Ascending aorta (tissue), 2 donors: ENCODE measurements around the gene ILF2. TPM values are rescaled to one million over a fixed set of nuclear protein-coding genes. Genes with fewer than 3 reads are reported as not detected.
"Not testable (repeated sequence)": the region's sequence is repeated elsewhere in the genome, so short reads cannot be mapped to it uniquely, and the experiment has no call there.

ENCODE experiments used
- DNase-seq, 2 donors: peaks; one replicate each; pipeline ENCODE4 v3.0.0-alpha.2; 2019; ENCODE audit warnings: low spot score in 2 of 2
- H3K27ac ChIP-seq, 2 donors: fragments of 200-600 bp; sonication (generic); one replicate each; pipeline ENCODE4 v1.5.1; 2016 to 2017; ENCODE audit warnings: mild to moderate bottlenecking in 1 of 2
- H3K27me3 ChIP-seq: fragments of 200-600 bp; sonication (generic); one replicate; pipeline ENCODE4 v1.5.1; 2017
- H3K36me3 ChIP-seq, 2 donors: fragments of 200-600 bp; sonication (generic); one replicate each; pipeline ENCODE4 v1.5.1; 2016
- H3K4me1 ChIP-seq, 2 donors: fragments of 200-600 bp; sonication (generic); one replicate each; pipeline ENCODE4 v1.5.1; 2016 to 2017; ENCODE audit warnings: mild to moderate bottlenecking in 1 of 2
- H3K4me3 ChIP-seq, 2 donors: fragments of 200-600 bp; sonication (generic); one replicate each; pipeline ENCODE4 v1.5.1; 2016 to 2017; ENCODE audit warnings: mild to moderate bottlenecking in 1 of 2
- H3K9me3 ChIP-seq, 2 donors: fragments of 200-600 bp; sonication (generic); one replicate each; pipeline ENCODE4 v1.5.1; 2016
- intact Hi-C: fragments of 100-400 bp; cut with DNase I; formaldehyde crosslinking; loops from one replicate; pipeline ENCODE4 v1.15.1; 2023
- total RNA-seq: library from RNA; depleted of rRNA; stranded (reverse); fragments of >200 nt; gene quantifications from one replicate; pipeline ENCODE4 v1.1.0, GENCODE V29; 2016
- TF ChIP-seq, protein P1 (sequence below), 3 experiments: fragments of 200-600 bp in 2 of 3; fragments of 450-650 bp in 1 of 3; sonication (generic) in 2 of 3; IDR thresholded peaks; one replicate each; pipeline ENCODE4 v1.5.1; 2016 to 2019; ENCODE audit warnings: antibody characterized with exemption in 3 of 3, mild to moderate bottlenecking in 1 of 3, moderate library complexity in 1 of 3

Gene ILF2
- total RNA-seq, 1 donor from 2014 or later, result 37.5 TPM

DNA sequence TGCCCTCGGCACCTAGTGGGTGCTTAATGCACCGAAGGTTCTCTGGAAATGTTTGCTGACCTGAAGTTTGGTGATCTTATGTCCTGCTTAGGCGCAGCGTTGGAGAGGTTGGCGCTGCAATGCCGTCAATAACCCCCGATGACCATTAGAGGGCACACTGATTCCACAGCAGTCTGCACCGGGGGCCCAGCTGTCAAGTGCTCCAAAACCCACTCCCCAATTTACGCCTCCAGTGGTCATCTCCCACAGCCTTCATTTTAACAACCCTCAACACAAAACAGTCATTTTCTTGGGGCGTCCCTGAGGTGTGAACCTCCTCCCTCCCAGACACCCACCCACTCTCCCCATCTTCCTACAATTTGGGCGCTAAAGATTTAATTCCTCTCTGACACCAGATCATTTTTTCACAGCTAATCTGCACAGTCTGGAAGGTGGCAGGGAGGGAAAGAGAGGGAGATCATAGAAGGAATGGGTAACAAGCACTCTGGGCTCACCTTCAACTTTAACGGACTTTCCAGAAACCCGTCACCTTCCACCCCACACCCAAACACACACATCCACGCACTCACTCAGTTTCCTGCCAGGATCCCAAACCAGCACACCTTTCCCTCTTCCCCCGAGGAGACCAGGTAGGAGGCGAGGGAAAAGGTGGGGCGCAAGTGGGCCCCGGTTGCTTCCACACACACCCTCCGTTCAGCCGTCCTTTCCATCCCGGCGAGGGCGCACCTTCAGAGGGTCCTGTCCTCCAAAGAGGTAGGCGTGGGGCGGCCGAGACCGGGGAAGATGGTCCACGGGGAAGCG lies 7.1 kb upstream of the ILF2 start:
- H3K9me3 ChIP-seq, result no peaks in the 10 kb centered on the region
- intact Hi-C loops, result loop anchor here (1.0 to 5.0 kb wide), 3 partner anchors 71 to 309 kb away; partner anchors contain the start of gene RAB13
- peaks cover 0 to 7% of the 10 kb centered on the region in 2 donors for H3K4me1 ChIP-seq
- TF ChIP-seq, protein P1, sequence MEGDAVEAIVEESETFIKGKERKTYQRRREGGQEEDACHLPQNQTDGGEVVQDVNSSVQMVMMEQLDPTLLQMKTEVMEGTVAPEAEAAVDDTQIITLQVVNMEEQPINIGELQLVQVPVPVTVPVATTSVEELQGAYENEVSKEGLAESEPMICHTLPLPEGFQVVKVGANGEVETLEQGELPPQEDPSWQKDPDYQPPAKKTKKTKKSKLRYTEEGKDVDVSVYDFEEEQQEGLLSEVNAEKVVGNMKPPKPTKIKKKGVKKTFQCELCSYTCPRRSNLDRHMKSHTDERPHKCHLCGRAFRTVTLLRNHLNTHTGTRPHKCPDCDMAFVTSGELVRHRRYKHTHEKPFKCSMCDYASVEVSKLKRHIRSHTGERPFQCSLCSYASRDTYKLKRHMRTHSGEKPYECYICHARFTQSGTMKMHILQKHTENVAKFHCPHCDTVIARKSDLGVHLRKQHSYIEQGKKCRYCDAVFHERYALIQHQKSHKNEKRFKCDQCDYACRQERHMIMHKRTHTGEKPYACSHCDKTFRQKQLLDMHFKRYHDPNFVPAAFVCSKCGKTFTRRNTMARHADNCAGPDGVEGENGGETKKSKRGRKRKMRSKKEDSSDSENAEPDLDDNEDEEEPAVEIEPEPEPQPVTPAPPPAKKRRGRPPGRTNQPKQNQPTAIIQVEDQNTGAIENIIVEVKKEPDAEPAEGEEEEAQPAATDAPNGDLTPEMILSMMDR (IDR thresholded peaks at IDR 0.05), result peak; percentile 90 to 94 (median 91)
- DNase-seq, result peak in 1 of 2 donors; percentile 83
- H3K4me3 ChIP-seq, result peak overlapping the region; percentile 81 to 92
- H3K27me3 ChIP-seq, result no peaks in the 10 kb centered on the region
- peak overlapping the region; percentile 88 to 96 for H3K27ac ChIP-seq
- peaks cover 15 to 16% of the 10 kb centered on the region in 2 donors for H3K36me3 ChIP-seq

DNA sequence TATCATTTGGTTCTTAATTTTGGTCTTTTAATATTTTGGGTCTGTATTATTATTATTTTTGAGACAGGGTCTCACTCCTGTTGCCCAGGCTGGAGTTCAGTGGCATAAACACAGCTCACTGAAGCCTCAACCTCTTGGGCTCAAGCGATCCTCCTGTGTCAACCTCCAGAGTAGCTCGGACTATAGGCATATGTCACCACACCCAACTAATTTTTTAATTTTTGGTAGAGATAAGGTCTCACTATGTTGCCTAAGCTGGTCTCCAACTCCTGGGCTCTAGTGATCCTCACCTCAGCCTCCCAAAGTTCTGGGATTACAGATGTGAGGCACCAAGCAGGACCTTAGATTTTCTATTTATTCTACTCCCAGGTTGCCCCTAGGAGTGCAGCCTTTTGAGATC lies 2.7 kb upstream of the ILF2 start:
- no peak for DNase-seq
- TF ChIP-seq, protein P1 (IDR thresholded peaks at IDR 0.05), result no peak
- no peaks in the 10 kb centered on the region for H3K9me3 ChIP-seq
- H3K27me3 ChIP-seq, result no peaks in the 10 kb centered on the region
- H3K36me3 ChIP-seq, result peaks cover 4 to 5% of the 10 kb centered on the region in 2 donors
- no peak overlapping the region for H3K27ac ChIP-seq
- no peak overlapping the region for H3K4me3 ChIP-seq
- H3K4me1 ChIP-seq, result peaks cover 0 to 11% of the 10 kb centered on the region in 2 donors
- intact Hi-C loops, result loop anchor here (5.0 kb wide), 1 partner anchor 289 kb away; the partner anchor contains the start of gene SLC39A1

DNA sequence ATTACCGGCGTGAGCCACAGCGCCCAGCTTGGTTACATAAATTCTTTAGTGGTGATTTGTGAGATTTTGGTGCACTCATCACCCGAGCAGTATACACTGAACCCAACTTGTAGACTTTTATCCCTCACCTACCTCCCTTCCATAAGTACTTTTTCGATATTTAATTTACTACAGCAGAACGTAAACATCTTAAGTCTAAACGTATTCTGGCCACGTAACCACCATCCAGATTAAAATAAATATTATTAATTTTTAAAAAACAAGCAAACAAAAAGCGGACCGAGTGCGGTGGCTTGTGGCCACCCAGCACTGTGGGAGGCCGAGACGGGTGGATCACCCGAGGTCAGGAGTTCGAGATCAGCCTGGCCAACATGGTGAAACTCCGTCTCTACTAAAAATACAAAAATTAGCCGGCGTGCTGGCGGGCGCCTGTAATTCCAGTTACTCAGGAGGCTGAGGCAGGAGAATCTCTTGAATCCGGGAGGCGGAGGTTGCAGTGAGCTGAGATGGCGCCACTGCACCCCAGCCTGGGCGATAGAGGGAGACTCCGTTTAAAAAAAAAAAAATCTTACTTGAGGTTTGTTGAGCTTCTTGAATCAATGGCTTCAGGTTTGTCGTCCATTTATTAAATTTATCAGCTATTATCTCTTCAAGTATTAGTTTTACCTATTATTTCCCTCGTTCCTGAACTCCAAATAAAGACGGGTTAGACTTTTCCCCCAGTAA lies 998 bp upstream of the ILF2 start:
- Histone ChIP-seq H3K4me3 (peak overlapping the region; percentile 55 to 63), H3K36me3 (peaks cover 20 to 22% of the 10 kb centered on the region in 2 donors), H3K27ac (peak overlapping the region; percentile 81 to 88)
- not testable (repeated sequence) for H3K27me3 ChIP-seq, H3K9me3 ChIP-seq, H3K4me1 ChIP-seq
- TF ChIP-seq, protein P1 (IDR thresholded peaks at IDR 0.05), result peak in 1 of 3 experiments; percentile 6
- intact Hi-C loops, result loop anchor here (2.0 to 5.0 kb wide), 2 partner anchors 37 to 291 kb away; partner anchors contain the start of genes CHTOP and SLC39A1
- DNase-seq, result peak in 1 of 2 donors; percentile 86

DNA sequence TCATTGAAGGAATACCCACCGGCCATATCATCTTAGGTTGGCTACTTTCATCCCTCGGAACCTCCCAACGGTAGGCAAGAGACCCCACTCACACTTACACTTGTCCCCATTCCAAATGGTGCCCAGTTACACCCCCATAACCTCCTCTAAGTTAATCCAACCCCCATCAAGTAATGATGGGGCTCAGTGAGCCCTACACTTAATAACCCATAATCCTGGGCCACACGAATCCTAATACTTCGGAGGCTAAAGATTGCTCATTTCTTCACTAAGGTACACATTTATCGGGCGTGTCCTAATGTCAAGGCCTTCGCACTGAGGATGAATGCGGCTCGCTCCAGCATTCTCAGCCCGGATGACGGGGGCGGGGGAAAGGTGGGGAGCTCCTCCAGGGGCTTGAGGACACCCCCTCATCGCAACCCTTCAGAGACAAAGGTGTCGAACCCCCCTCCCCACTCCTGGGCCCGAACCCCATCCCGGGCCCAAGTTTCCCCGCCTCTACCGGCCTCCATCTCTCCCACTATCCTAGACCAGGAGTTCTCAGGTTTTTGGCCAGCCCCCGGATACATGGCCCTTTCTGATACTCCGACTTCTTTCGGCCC lies 435 bp downstream of the ILF2 start:
- peaks cover 0 to 8% of the 10 kb centered on the region in 2 donors for H3K4me1 ChIP-seq
- intact Hi-C loops, result loop anchor here (2.0 to 5.0 kb wide), 2 partner anchors 36 to 292 kb away; partner anchors contain the start of genes CHTOP and SLC39A1
- H3K27me3 ChIP-seq, result no peaks in the 10 kb centered on the region
- peak overlapping the region; percentile 85 to 90 for H3K27ac ChIP-seq
- TF ChIP-seq, protein P1 (IDR thresholded peaks at IDR 0.05), result no peak
- no peak for DNase-seq
- no peaks in the 10 kb centered on the region for H3K9me3 ChIP-seq
- peak overlapping the region; percentile 79 to 81 for H3K4me3 ChIP-seq
- peaks cover 34 to 36% of the 10 kb centered on the region in 2 donors for H3K36me3 ChIP-seq

DNA sequence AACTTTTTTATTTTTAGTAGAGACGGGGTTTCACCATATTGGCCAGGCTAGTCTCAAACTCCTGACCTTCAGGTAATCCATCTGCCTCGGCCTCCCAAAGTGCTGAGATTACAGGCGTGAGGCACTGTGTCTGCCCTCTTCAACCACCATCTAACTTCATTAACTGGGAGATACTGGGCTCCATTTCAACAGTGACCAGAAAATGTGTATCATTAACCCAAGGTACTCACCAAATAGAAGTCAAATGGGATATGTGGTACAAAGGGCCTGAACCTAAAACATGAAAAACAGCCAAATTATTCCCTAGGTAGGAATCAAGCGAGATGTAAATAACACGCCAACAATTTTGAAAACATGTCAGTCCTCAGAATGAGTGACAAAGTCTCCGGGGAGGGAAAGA lies 1.2 kb downstream of the ILF2 start:
- H3K9me3 ChIP-seq, result no peaks in the 10 kb centered on the region
- intact Hi-C loops, result loop anchor here (2.0 to 5.0 kb wide), 3 partner anchors 35 to 312 kb away; partner anchors contain the start of genes CHTOP, S100A9 and SLC39A1
- peaks cover 41 to 44% of the 10 kb centered on the region in 2 donors for H3K36me3 ChIP-seq
- H3K4me3 ChIP-seq, result peak overlapping the region; percentile 79 to 81
- DNase-seq, result no peak
- H3K27ac ChIP-seq, result peak overlapping the region in 1 of 2 donors; percentile 85
- peaks cover 0 to 8% of the 10 kb centered on the region in 2 donors for H3K4me1 ChIP-seq
- H3K27me3 ChIP-seq, result no peaks in the 10 kb centered on the region
- TF ChIP-seq, protein P1 (IDR thresholded peaks at IDR 0.05), result no peak

DNA sequence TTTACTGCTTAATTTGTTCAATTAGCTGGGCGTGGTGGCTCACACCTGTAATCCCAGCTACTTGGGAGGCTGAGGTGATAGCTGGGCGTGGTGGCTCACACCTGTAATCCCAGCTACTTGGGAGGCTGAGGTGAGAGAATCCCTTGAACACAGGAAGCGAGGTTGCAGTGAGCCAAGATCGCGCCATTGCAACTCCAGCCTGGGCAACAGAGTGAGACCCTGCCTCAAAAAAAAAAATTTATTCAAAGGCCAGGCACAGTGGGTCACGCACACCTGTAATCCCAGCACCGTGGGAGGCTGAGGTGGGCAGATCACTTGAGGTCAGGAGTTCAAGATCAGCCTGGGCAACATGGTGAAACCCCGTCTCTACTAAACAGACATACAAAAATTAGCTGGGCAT lies 2.1 kb downstream of the ILF2 start:
- not testable (repeated sequence) for DNase-seq, H3K4me3 ChIP-seq, H3K4me1 ChIP-seq, H3K27ac ChIP-seq, H3K9me3 ChIP-seq, H3K27me3 ChIP-seq
- intact Hi-C loops, result loop anchor here (5.0 kb wide), 1 partner anchor 311 kb away; the partner anchor contains the start of gene S100A9
- H3K36me3 ChIP-seq, result peaks cover 50 to 53% of the 10 kb centered on the region in 2 donors
